Upper lobe of left lung (tissue), 4 donors: ENCODE results near the gene CLASP1.

ENCODE experiments used
- CTCF ChIP-seq, 6 experiments: fragments of 450-650 bp in 4 of 6; fragments of 200-600 bp in 2 of 6; sonication (generic) in 2 of 6; IDR thresholded peaks; one replicate each; pipeline ENCODE4 v1.5.1; 2016 to 2019; ENCODE audit warnings: antibody characterized with exemption in 6 of 6
- EP300 ChIP-seq, 4 donors: sonication (generic); formaldehyde crosslinking; IDR thresholded peaks; one replicate each; pipeline ENCODE4 v1.5.1; 2017; ENCODE audit warnings: antibody characterized with exemption in 4 of 4, control low read depth in 2 of 4
- POLR2A ChIP-seq, 4 donors: fragments of 450-650 bp; IDR thresholded peaks; one replicate each; pipeline ENCODE4 v1.5.1; 2016 to 2017; ENCODE audit warnings: antibody characterized with exemption in 4 of 4, mild to moderate bottlenecking in 2 of 4

- TF ChIP-seq CTCF (IDR thresholded peaks at IDR 0.05) (no peak), EP300 (IDR thresholded peaks at IDR 0.05) (no peak), POLR2A (IDR thresholded peaks at IDR 0.05) (no peak)
These were observed 4.5 kb downstream of the CLASP1 start for GRCh38 chr2:121644715-121645114.
